ENCODE results near the gene ADCY5. TPM values are rescaled to one million over a fixed set of nuclear protein-coding genes. Genes with fewer than 3 reads are reported as not detected.

The ADCY5 gene
- total RNA-seq, 2 experiments from 2014 or later: not detected

DNA sequence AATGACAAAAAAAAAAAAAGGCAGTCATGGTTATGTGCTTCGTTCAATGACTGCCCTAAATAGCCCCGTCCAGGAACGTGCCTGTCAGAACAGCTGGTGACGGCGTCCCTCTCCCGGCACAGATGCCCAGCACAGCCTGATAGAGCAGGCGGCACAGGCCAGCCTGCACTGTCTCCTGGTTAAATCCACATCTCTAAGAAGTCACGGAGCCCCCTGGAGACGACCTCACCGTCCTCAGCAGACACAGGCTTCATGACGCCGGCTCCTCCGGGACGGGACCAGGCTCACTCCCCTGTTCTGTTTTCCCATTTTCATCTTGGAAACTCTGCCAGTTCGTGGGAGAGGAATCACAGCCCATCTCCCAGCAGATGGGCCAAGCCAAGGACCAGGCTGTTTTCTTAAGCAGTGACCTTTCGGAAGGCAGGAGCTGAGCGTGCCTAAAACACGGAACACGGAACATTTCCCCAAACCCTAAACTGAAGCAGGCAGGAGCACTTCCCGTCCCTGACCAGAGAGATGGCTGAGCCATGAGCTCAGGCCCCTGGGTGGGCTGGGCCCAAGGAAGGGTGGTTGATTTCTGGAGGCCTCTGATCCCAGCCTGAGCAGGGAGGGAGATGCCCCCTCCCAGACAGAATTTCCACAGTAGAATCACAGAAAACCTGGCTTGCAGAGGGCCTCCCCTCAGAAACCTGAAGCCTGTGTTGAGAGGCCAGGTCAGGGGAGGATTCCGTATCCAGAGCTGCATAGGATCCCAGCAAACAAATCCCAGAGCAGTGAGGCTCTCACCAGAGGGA lies 35.9 kb downstream of the ADCY5 start:
- Mint-ChIP-seq H3K4me1 (no peaks in the 10 kb centered on the region), H3K36me3 (ENCODE audit: low read depth) (no peaks in the 10 kb centered on the region), H3K27ac (no peak overlapping the region), H3K4me3 (no peak overlapping the region), H3K27me3 (no peaks in the 10 kb centered on the region), H3K9me3 (ENCODE audit: low read depth) (no peaks in the 10 kb centered on the region)
- ChIA-PET POLR2A (no interaction called here), CTCF (interaction anchor here (1.1 kb wide), 1 partner anchor 658 kb away, joined by 3 read pairs; no protein-coding TSS in a partner anchor)
- intact Hi-C loops (cut with DNase I, micrococcal nuclease): no loop called here
- no peak for ATAC-seq
- no peak for DNase-seq

DNA sequence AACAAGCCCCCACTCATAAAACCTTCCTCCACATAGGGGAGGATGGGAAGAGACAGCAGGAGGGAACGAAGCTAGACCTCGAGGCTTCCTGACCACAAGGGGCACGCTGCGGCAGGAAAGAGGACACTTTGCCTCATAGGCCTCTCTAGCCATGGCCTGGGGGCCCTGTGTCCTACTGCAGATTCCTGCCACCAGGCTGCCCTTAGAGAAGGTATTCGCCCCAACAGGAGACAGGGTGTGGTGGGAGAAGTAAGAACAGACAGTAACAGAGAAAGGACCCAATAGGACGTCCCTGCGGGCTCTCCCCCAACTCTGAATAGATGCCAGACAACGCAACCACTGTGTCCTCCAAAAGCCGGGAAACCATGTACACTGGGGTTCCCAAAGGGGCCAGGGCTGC lies 36.8 kb downstream of the ADCY5 start:
- no peaks in the 10 kb centered on the region for H3K36me3 Mint-ChIP-seq (ENCODE audit: low read depth)
- H3K27ac Mint-ChIP-seq: no peak overlapping the region
- H3K4me1 Mint-ChIP-seq: no peaks in the 10 kb centered on the region
- intact Hi-C loops (cut with DNase I, micrococcal nuclease): no loop called here
- H3K27me3 Mint-ChIP-seq: no peaks in the 10 kb centered on the region
- ChIA-PET CTCF (no interaction called here), POLR2A (no interaction called here)
- no peak for DNase-seq
- ATAC-seq: no peak
- H3K4me3 Mint-ChIP-seq: no peak overlapping the region
- no peaks in the 10 kb centered on the region for H3K9me3 Mint-ChIP-seq (ENCODE audit: low read depth)

DNA sequence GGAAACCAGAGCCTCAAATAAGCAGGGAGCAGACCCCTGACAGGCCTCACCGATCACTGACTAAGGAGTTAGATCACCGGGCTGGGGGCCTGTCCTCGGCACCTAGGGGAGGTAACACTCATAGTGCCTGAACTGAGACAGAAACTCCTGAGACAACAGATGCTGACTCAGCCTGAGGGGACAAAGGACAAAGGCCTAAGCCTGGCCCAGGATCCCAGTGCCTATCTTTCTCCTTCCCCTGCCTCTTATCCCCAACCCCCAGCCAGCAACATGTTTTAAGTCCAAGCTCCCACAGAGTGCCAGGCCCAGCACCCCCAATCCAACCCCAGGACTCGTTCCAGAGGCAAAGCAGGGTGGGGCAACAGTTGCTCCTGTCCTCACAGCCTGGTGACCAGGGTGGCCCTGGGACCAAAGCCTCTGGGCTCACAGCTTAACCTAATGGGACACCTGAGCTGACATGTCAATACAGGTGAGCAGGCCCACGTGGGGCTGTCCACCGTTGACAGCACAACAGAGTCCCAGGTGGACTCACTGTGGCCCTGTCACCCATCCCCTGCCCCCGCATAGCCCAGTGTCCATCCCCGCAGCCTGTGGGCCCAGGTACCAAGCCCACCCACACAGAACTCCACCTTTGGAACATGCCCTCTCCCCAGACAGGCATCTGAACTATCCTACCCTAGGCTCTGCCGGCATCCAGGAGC lies 37.4 kb downstream of the ADCY5 start:
- Mint-ChIP-seq H3K9me3 (ENCODE audit: low read depth) (no peaks in the 10 kb centered on the region), H3K27me3 (no peaks in the 10 kb centered on the region), H3K27ac (no peak overlapping the region), H3K4me1 (no peaks in the 10 kb centered on the region), H3K36me3 (ENCODE audit: low read depth) (no peaks in the 10 kb centered on the region), H3K4me3 (no peak overlapping the region)
- DNase-seq (no peak), ATAC-seq (no peak)
- intact Hi-C loops (cut with DNase I, micrococcal nuclease): no loop called here
- ChIA-PET POLR2A (no interaction called here), CTCF (interaction anchor here (1.3 kb wide), 1 partner anchor 8 kb away, joined by 3 read pairs; no protein-coding TSS in a partner anchor)

DNA sequence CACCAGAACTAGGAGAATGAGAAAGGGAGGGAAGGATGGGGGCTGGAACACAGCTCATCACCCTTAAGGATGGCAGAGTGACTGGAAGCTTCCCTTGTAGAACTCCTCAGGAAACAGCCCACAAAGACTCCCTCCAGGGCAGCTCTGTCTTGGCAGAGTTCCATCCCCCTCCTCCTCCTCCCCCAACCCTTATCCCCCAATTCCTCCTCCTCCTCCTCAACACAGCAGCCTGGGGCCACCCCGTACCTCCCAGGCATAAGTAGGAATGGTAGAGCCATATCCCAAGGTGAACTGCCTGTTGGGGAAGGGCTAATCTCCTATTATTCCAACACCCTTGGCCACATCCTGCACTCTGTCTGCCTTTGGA lies 38.8 kb downstream of the ADCY5 start:
- CTCF ChIA-PET: interaction anchor here (1.3 kb wide), 1 partner anchor 10 kb away, joined by 3 read pairs; no protein-coding TSS in a partner anchor
- H3K9me3 Mint-ChIP-seq (ENCODE audit: low read depth): no peaks in the 10 kb centered on the region

DNA sequence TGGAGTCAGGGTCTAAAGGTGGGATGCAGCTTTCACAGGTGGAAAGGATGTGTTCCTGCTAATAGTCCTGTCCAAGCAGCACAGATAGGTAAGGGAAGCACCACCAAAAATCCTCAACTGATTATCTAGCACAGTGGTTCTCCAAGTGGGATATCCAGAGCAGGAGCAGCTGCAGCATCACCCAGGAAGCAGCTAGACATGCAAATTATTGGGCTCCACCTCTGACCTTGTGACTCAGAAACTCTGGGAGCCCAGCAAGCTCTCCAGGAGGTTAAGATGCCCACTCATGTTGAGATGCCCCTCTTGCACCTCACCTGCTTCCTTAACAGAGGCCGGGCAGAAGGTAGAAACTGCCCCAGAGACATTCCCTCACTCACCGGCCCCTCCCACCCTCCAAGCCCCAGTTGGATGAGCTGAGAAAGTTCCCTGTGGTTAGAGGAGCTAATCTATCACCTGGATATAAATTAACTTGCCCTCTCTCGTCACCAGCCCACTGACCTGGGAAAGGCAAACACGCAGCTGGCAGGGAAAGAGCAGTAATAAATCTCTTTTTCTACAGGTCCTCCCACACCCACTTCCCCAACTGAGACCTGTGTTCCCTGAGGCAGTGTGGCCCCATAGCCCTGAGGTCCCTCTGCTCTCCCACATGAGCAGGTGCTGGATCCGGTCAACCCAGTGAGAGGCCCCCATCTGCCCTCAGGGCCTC lies 39.3 kb downstream of the ADCY5 start:
- no peaks in the 10 kb centered on the region for H3K27me3 Mint-ChIP-seq
- DNase-seq (no peak), ATAC-seq (no peak)
- POLR2A ChIA-PET: interaction anchor here (0.6 kb wide), 1 partner anchor 20 kb away, joined by 6 read pairs; no protein-coding TSS in a partner anchor
- H3K4me3 Mint-ChIP-seq: no peak overlapping the region
- H3K9me3 Mint-ChIP-seq (ENCODE audit: low read depth): no peaks in the 10 kb centered on the region
- H3K36me3 Mint-ChIP-seq (ENCODE audit: low read depth): no peaks in the 10 kb centered on the region
- CTCF ChIA-PET: interaction anchor here (0.7 to 1.0 kb wide), 2 partner anchors 18 to 81 kb away, joined by 3 to 4 read pairs; no protein-coding TSS in a partner anchor
- H3K4me1 Mint-ChIP-seq: no peaks in the 10 kb centered on the region
- intact Hi-C loops (cut with DNase I, micrococcal nuclease): no loop called here
- H3K27ac Mint-ChIP-seq: no peak overlapping the region

More for the DNA sequence above, 38.8 kb downstream of the ADCY5 start:
- H3K36me3 Mint-ChIP-seq (ENCODE audit: low read depth): no peaks in the 10 kb centered on the region
- H3K4me1 Mint-ChIP-seq: no peaks in the 10 kb centered on the region
- POLR2A ChIA-PET: interaction anchor here (0.6 kb wide), 1 partner anchor 20 kb away, joined by 6 read pairs; no protein-coding TSS in a partner anchor
- DNase-seq (no peak), ATAC-seq (no peak)
- H3K27ac Mint-ChIP-seq: no peak overlapping the region
- H3K4me3 Mint-ChIP-seq: no peak overlapping the region
- intact Hi-C loops (cut with DNase I, micrococcal nuclease): no loop called here
- no peaks in the 10 kb centered on the region for H3K27me3 Mint-ChIP-seq

DNA sequence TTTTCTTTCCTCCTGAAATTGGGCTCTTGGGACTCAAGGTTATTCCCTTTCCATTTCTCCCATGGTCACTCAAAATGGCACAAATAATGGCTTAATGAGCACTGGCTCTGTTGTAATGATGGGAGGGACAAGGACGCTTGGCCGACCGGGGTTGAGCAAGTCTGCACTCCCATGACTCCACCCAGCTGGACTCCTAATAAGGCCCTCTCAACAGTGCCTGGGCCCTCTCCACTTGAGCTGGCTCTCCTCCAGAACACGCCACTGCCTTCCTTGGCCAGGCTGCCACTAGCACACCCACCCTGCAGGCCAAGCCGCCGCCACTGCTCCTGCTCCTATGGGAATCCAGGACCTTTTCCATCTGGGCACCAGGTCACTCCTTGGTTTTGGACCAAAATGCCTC lies 42.3 kb downstream of the ADCY5 start:
- Mint-ChIP-seq H3K9me3 (ENCODE audit: low read depth) (no peaks in the 10 kb centered on the region), H3K27ac (no peak overlapping the region), H3K4me3 (no peak overlapping the region), H3K4me1 (no peaks in the 10 kb centered on the region), H3K36me3 (ENCODE audit: low read depth) (no peaks in the 10 kb centered on the region), H3K27me3 (no peaks in the 10 kb centered on the region)
- intact Hi-C loops (cut with DNase I, micrococcal nuclease): no loop called here
- ATAC-seq (no peak), DNase-seq (no peak)
- CTCF ChIA-PET: interaction anchor here (0.7 kb wide), 1 partner anchor 678 kb away, joined by 3 read pairs; no protein-coding TSS in a partner anchor
- POLR2A ChIA-PET: no interaction called here

DNA sequence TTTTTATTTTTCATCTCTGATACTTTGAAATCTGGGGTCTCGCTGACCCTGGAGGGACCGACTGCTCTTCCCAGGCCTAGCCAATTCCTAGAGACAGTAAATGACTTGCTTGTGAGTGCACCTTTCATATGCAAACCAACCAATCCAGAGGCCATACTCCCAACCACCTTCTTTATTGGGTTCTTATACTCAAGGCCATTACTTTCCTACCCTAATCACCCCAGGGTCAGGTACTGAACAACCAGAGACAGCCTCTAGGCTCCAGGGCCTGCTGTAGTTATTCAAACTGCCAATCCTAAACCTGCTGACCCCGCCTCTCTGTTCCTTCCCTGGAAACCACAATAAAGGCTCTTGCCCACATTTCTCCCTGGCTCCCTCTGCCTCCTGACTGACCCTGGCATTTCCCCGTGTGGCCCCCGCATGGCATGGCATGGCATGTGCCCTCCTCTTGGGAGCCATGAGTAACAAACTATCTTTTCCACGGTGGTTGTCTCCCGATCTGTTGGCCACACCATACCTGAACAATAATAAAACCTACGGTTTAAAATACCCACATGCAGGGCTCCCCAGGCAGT lies 42.9 kb downstream of the ADCY5 start:
- no peak for ATAC-seq
- ChIA-PET POLR2A (no interaction called here), CTCF (no interaction called here)
- Mint-ChIP-seq H3K36me3 (ENCODE audit: low read depth) (no peaks in the 10 kb centered on the region), H3K27me3 (no peaks in the 10 kb centered on the region), H3K4me3 (no peak overlapping the region), H3K27ac (no peak overlapping the region), H3K9me3 (ENCODE audit: low read depth) (no peaks in the 10 kb centered on the region), H3K4me1 (no peaks in the 10 kb centered on the region)
- intact Hi-C loops (cut with DNase I, micrococcal nuclease): no loop called here
- DNase-seq: no peak

DNA sequence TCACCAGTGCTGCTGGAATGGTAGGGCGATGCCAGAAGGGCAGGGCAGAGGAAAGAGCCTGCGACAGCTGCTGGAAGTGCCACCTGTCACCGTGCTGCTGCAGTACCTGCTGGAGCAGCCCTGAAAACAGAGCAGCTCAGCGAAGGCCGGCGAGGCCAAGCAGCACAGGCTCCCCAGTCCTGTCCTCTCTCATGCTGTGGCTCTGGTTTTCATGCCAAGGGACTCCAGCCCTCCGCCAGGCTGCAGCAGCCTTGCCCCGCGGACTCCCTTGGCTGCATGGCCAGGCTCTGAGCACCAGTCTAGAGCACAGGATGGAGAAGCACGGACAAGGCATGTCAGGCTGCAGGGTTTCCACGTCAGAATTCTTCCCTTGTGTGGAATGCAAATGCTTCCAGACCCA lies 43.9 kb downstream of the ADCY5 start:
- intact Hi-C loops (cut with DNase I, micrococcal nuclease): no loop called here
- H3K27me3 Mint-ChIP-seq: no peaks in the 10 kb centered on the region
- no peak overlapping the region for H3K4me3 Mint-ChIP-seq
- CTCF ChIA-PET: no interaction called here
- no peaks in the 10 kb centered on the region for H3K4me1 Mint-ChIP-seq
- DNase-seq: no peak
- H3K36me3 Mint-ChIP-seq (ENCODE audit: low read depth): no peaks in the 10 kb centered on the region
- no peaks in the 10 kb centered on the region for H3K9me3 Mint-ChIP-seq (ENCODE audit: low read depth)
- no peak for ATAC-seq
- no peak overlapping the region for H3K27ac Mint-ChIP-seq
- POLR2A ChIA-PET: no interaction called here

DNA sequence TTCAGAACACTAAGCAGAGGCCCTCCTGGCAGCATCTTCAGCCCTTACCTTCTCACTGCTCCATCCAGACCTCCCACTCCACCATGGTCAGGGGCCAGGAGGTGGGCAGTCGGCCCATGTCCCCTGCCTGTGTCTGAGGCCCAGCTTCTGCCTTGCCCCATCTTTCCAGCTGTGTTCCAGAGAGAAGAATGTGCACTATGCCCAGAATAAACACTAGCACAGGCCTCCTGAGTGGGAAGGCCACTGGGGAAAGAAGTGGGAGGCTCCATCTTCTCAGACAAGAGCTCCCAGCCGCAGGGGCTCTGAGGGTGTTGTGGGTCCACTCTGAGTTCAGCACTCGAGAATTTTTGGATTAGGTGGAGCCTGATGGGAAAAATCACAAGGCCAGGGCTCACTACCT lies 44.5 kb downstream of the ADCY5 start:
- H3K9me3 Mint-ChIP-seq (ENCODE audit: low read depth): no peaks in the 10 kb centered on the region
- POLR2A ChIA-PET: no interaction called here
- intact Hi-C loops (cut with DNase I, micrococcal nuclease): no loop called here
- DNase-seq (no peak), ATAC-seq (no peak)
- H3K27me3 Mint-ChIP-seq: no peaks in the 10 kb centered on the region
- H3K27ac Mint-ChIP-seq: no peak overlapping the region
- H3K4me1 Mint-ChIP-seq: no peaks in the 10 kb centered on the region
- H3K4me3 Mint-ChIP-seq: no peak overlapping the region
- CTCF ChIA-PET: interaction anchor here (0.6 kb wide), 1 partner anchor 418 kb away, joined by 3 read pairs; no protein-coding TSS in a partner anchor
- no peaks in the 10 kb centered on the region for H3K36me3 Mint-ChIP-seq (ENCODE audit: low read depth)

DNA sequence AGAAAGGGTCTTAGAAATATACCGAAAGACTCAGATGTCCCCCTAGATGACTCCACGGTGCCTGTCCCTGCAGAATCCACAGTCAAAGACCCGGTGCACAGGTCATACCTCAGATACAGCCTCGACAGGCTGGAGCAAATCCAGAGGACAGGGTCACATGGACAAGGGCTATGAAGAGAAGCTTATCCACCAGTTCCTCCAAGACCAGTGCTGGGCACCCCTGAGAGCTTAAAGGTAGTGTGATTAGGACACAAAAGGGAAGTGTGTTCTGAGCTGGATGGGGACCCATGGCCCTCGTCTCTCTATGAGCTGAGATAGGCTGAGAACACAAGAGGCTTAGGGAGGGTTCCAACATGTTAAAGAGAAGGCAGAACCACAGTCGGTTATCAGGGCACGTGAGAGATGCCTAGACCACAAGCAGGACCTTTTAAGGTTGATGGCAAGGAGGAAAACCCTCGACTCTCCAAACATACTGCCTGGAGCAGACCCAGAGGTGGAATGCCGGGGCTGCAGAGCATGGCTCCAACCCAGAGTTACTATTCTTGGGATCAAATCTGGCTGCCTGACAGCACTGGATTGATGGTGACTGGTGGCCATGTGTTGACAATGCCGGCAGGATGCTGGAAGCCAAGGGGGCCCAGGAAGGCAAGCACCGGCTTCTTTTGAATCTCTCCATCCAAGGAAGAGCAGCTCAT lies 46.9 kb downstream of the ADCY5 start:
- intact Hi-C loops (cut with DNase I, micrococcal nuclease): no loop called here
- Mint-ChIP-seq H3K36me3 (ENCODE audit: low read depth) (no peaks in the 10 kb centered on the region), H3K9me3 (ENCODE audit: low read depth) (no peaks in the 10 kb centered on the region), H3K4me1 (no peaks in the 10 kb centered on the region), H3K27me3 (peaks cover 4% of the 10 kb centered on the region), H3K27ac (no peak overlapping the region), H3K4me3 (no peak overlapping the region)
- POLR2A ChIA-PET: no interaction called here
- CTCF ChIA-PET: interaction anchor here (0.6 to 0.7 kb wide), 2 partner anchors 141 to 835 kb away, joined by 3 read pairs; no protein-coding TSS in a partner anchor
- ATAC-seq: no peak
- no peak for DNase-seq

DNA sequence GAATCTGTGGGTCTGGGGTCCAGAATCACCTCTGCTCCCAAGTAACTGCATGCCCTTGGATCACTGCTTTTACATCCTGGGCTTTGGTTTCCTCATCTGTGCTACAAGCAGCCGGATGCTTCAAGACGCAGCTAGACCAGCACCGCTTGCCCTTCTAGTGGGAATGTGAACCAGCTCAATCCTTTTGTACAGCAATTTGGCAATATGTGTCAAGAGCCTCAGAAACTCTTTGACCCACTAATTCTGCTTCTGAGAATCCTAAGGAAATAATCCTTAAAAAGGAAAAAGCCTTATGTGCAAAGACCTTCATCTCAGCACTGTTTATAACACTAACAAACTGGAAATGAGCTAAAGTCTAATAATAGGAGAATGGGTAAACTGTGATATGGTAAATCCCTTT lies 48.7 kb downstream of the ADCY5 start:
- H3K9me3 Mint-ChIP-seq (ENCODE audit: low read depth): no peaks in the 10 kb centered on the region
- H3K4me1 Mint-ChIP-seq: no peaks in the 10 kb centered on the region
- peaks cover 6% of the 10 kb centered on the region for H3K27me3 Mint-ChIP-seq
- POLR2A ChIA-PET: no interaction called here
- CTCF ChIA-PET: no interaction called here
- intact Hi-C loops (cut with DNase I, micrococcal nuclease): no loop called here
- no peak overlapping the region for H3K4me3 Mint-ChIP-seq
- DNase-seq (no peak), ATAC-seq (no peak)
- no peaks in the 10 kb centered on the region for H3K36me3 Mint-ChIP-seq (ENCODE audit: low read depth)
- no peak overlapping the region for H3K27ac Mint-ChIP-seq
